Keratinocyte (primary cell): ENCODE data around the gene IFRD2. TPM values are rescaled to one million over a fixed set of nuclear protein-coding genes. Genes with fewer than 3 reads are reported as not detected.

Source experiments
- DNase-seq: peaks from one replicate; pipeline ENCODE4 v3.0.0-alpha.2; 2011; ENCODE audit warnings: low read depth, missing footprints, low spot score
- FAIRE-seq: peaks from 2 replicates; lab custom pipeline; 2011; peaks lifted over from hg19 to GRCh38; lab: Jason Lieb, UNC
- H2AFZ ChIP-seq: 2 replicates; pipeline ENCODE4 v1.6.0; 2012; ENCODE audit warnings: low read length, control low read depth, inconsistent platforms; ENCODE audit not compliant: control insufficient read depth
- H3K27ac ChIP-seq: 2 replicates; pipeline ENCODE4 v1.5.1; 2011; ENCODE audit warnings: low read length; ENCODE audit not compliant: control insufficient read depth, insufficient read depth
- H3K27me3 ChIP-seq: 3 replicates; pipeline ENCODE4 v1.6.0; 2011; ENCODE audit warnings: low read length; ENCODE audit not compliant: control insufficient read depth, insufficient read depth; ENCODE audit errors: extremely low read depth
- H3K36me3 ChIP-seq, 2 experiments: 2 replicates in 1 of 2; 3 replicates in 1 of 2; pipeline ENCODE4 v1.5.1; 2011; ENCODE audit warnings: low read length in 2 of 2, mild to moderate bottlenecking in 1 of 2; ENCODE audit not compliant: control insufficient read depth in 2 of 2, insufficient read depth in 2 of 2; ENCODE audit errors: extremely low read depth in 1 of 2
- H3K4me1 ChIP-seq: 3 replicates; pipeline ENCODE4 v1.5.1; 2011; ENCODE audit warnings: low read length; ENCODE audit not compliant: control insufficient read depth, insufficient read depth; ENCODE audit errors: extremely low read depth
- H3K4me2 ChIP-seq: 3 replicates; pipeline ENCODE4 v1.6.0; 2011; ENCODE audit warnings: low read depth, low read length; ENCODE audit not compliant: control insufficient read depth, insufficient read depth; ENCODE audit errors: extremely low read depth
- H3K4me3 ChIP-seq, 3 experiments: fragments of 200-600 bp in 1 of 3; sonication (generic) in 1 of 3; 2 replicates in 2 of 3; 3 replicates in 1 of 3; pipeline ENCODE4 v1.5.1; 2011 to 2016; ENCODE audit warnings: low read length in 3 of 3, mild to moderate bottlenecking in 3 of 3, control low read depth in 2 of 3, inconsistent platforms in 1 of 3, low read depth in 1 of 3, mixed read lengths in 1 of 3, mixed run types in 1 of 3, moderate library complexity in 1 of 3; ENCODE audit not compliant: control insufficient read depth in 2 of 3, insufficient read depth in 2 of 3; ENCODE audit errors: extremely low read depth in 1 of 3
- H3K79me2 ChIP-seq: 2 replicates; pipeline ENCODE4 v1.6.0; 2012; ENCODE audit warnings: low read length; ENCODE audit not compliant: control insufficient read depth, insufficient read depth
- H3K9ac ChIP-seq: 3 replicates; pipeline ENCODE4 v1.6.0; 2011; ENCODE audit warnings: low read length; ENCODE audit not compliant: control insufficient read depth, insufficient read depth; ENCODE audit errors: extremely low read depth
- H3K9me1 ChIP-seq: 3 replicates; pipeline ENCODE4 v1.6.0; 2011; ENCODE audit warnings: low read length; ENCODE audit not compliant: control insufficient read depth, insufficient read depth; ENCODE audit errors: extremely low read depth
- H3K9me3 ChIP-seq: 2 replicates; pipeline ENCODE4 v1.5.1; 2012; ENCODE audit warnings: low read depth, low read length; ENCODE audit not compliant: control insufficient read depth
- H4K20me1 ChIP-seq: 3 replicates; pipeline ENCODE4 v1.6.0; 2011; ENCODE audit warnings: low read length; ENCODE audit not compliant: control insufficient read depth, insufficient read depth; ENCODE audit errors: extremely low read depth
- EZH2 ChIP-seq: IDR thresholded peaks from one replicate; pipeline ENCODE4 v1.6.1; 2012; ENCODE audit warnings: inconsistent platforms, mild to moderate bottlenecking, low read length, moderate library complexity
- dilution Hi-C: fragments of 300-500 bp; cut with MboI; formaldehyde crosslinking; loops from one replicate; pipeline ENCODE4 v1.7.0; 2020; ENCODE audit warnings: low sequenced_read_pairs; ENCODE audit not compliant: extremely low pct_ligation_motif_present
- polyA plus RNA-seq, 5 experiments: library from polyadenylated mRNA; depleted of rRNA in 3 of 5; stranded (reverse) in 3 of 5; stranded (forward) in 1 of 5; unstranded in 1 of 5; fragments of >200 nt; gene quantifications; 1 replicate in 1 of 5; 2 replicates in 3 of 5; 3 replicates in 1 of 5; pipeline versions ENCODE4 v1.2.1 to v1.2.3, GENCODE V29; 2011 to 2012; ENCODE audit warnings: missing spikeins in 2 of 5, low read depth in 1 of 5, low replicate concordance in 1 of 5
- TF ChIP-seq, protein P1 (sequence below), 3 experiments: IDR thresholded peaks in 1 of 3; conservative IDR thresholded peaks in 1 of 3; optimal IDR thresholded peaks in 1 of 3; 2 replicates in 2 of 3; 3 replicates in 1 of 3; pipeline versions ENCODE3 to v1.5.1; 2011; ENCODE audit warnings: low read length in 3 of 3, mild to moderate bottlenecking in 3 of 3, moderate library complexity in 2 of 3, control low read depth in 1 of 3, inconsistent platforms in 1 of 3; ENCODE audit not compliant: insufficient read depth in 2 of 3; ENCODE audit errors: extremely low read depth in 1 of 3

IFRD2 gene
- polyA plus RNA-seq, 1 donor (not counting 4 experiments of a cell fraction or from before 2014, with no cell fraction given), result 50.3 TPM

DNA sequence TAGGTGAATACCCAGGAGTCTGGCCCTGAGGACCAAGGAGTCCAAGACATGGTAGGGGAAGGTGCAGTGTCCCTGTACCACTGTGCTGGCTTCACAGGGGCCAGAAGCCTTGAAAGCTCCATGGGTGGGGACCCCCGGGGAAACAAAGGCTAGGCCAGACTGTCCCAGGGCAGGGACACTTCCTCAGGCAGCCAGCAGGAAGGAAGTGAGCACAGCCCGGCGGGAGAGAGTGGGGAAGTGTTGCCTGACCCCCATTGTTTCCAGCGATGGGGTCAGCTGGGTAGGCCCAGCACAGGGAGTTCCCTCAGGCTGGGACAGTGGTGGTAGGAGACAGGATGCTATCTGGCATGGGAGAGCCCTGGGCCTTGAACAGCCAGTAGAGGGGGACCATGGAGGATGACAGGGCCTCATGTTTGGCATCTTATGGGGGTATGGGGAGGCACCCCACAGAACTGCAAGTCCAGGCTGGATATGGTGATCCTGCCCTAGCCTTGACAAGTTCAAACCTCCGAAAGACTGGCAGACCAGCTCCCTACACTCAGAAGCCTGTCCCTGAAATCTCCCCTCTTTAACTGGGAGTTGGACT lies 31.5 kb upstream of the IFRD2 start:
- H3K4me3 ChIP-seq, result no peak overlapping the region
- peaks cover 30% of the 10 kb centered on the region for H3K4me1 ChIP-seq
- no peak for TF ChIP-seq EZH2
- TF ChIP-seq, protein P1, sequence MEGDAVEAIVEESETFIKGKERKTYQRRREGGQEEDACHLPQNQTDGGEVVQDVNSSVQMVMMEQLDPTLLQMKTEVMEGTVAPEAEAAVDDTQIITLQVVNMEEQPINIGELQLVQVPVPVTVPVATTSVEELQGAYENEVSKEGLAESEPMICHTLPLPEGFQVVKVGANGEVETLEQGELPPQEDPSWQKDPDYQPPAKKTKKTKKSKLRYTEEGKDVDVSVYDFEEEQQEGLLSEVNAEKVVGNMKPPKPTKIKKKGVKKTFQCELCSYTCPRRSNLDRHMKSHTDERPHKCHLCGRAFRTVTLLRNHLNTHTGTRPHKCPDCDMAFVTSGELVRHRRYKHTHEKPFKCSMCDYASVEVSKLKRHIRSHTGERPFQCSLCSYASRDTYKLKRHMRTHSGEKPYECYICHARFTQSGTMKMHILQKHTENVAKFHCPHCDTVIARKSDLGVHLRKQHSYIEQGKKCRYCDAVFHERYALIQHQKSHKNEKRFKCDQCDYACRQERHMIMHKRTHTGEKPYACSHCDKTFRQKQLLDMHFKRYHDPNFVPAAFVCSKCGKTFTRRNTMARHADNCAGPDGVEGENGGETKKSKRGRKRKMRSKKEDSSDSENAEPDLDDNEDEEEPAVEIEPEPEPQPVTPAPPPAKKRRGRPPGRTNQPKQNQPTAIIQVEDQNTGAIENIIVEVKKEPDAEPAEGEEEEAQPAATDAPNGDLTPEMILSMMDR (optimal IDR thresholded peaks at IDR 0.05 in 1 of 3, IDR thresholded peaks at IDR 0.05 in 1 of 3, conservative IDR thresholded peaks at IDR 0.05 in 1 of 3; ENCODE audit: extremely low read depth in 1 of 3, insufficient read depth in 2 of 3, low read length in 3 of 3), result no peak
- H3K9me3 ChIP-seq, result no peaks in the 10 kb centered on the region
- H3K4me2 ChIP-seq, result no peak overlapping the region
- no peaks in the 10 kb centered on the region for H3K27me3 ChIP-seq
- dilution Hi-C loops, result no loop called here
- H4K20me1 ChIP-seq, result no peaks in the 10 kb centered on the region
- DNase-seq, result no peak
- peaks cover 42% of the 10 kb centered on the region for H3K79me2 ChIP-seq
- peaks cover 17 to 21% of the 10 kb centered on the region in 2 experiments for H3K36me3 ChIP-seq
- H3K9ac ChIP-seq, result no peak overlapping the region
- H3K27ac ChIP-seq, result no peak overlapping the region
- H3K9me1 ChIP-seq, result peaks cover 2% of the 10 kb centered on the region
- FAIRE-seq, result no peak
- H2AFZ ChIP-seq, result no peak overlapping the region

DNA sequence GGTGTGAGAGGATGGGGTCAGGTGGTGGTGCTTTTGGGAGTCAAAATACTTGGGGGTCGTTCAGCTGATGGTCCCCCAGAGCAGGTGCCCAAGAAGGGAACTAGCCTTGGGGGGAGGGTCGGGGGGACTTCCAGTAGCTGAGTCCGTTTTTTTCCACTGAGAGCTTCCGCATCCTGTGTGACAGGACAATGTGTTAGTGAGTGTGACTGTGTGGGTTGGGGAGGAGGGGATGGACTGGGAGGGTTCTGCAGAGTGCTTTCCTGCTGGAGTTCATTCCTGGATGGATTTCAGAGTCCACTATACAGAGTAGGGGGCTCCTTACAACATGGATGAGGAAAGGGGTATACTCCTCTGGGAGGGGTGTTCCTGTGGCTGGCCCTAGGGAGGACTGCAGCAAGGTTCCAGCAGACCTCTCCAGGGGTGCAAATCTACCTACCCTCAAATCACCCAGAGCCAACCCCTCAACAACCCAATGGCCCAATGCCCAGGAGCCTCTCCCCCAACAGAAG lies 30.9 kb upstream of the IFRD2 start:
- Histone ChIP-seq H3K4me1 (peaks cover 32% of the 10 kb centered on the region), H3K79me2 (peaks cover 48% of the 10 kb centered on the region), H3K9ac (no peak overlapping the region), H3K9me1 (peaks cover 3% of the 10 kb centered on the region), H3K9me3 (no peaks in the 10 kb centered on the region), H3K27ac (no peak overlapping the region), H2AFZ (no peak overlapping the region), H3K27me3 (no peaks in the 10 kb centered on the region), H3K4me2 (no peak overlapping the region), H4K20me1 (no peaks in the 10 kb centered on the region), H3K36me3 (peaks cover 21 to 26% of the 10 kb centered on the region in 2 experiments), H3K4me3 (no peak overlapping the region)
- DNase-seq, result no peak
- FAIRE-seq, result no peak
- dilution Hi-C loops, result no loop called here
- TF ChIP-seq, protein P1 (optimal IDR thresholded peaks at IDR 0.05 in 1 of 3, IDR thresholded peaks at IDR 0.05 in 1 of 3, conservative IDR thresholded peaks at IDR 0.05 in 1 of 3; ENCODE audit: extremely low read depth in 1 of 3, insufficient read depth in 2 of 3, low read length in 3 of 3), result no peak
